LNCAP (cell line): ENCODE results near the gene DHRS7B.

Source experiments
- CTCF ChIP-seq: fragments of 450-650 bp; IDR thresholded peaks from 2 replicates; pipeline ENCODE4 v1.5.1; 2017; ENCODE audit warnings: mild to moderate bottlenecking

DHRS7B gene

GRCh38 chr17:21126645-21127508 is at the start of gene DHRS7B:
Gene DHRS7B, plus strand, starts transcription at chr17:21126964. Its CDS starts 8 bp downstream, at chr17:21126972.
- TF ChIP-seq CTCF, result no peak

- TF ChIP-seq CTCF, result no peak
Measured at GRCh38 chr17:21077281-21077680, 49.5 kb upstream of the DHRS7B start.

GRCh38 chr17:21078016-21078780 is 48.6 kb upstream of the DHRS7B start:
- no peak for TF ChIP-seq CTCF

- TF ChIP-seq CTCF, result no peak
Measured at GRCh38 chr17:21079196-21079595, 47.6 kb upstream of the DHRS7B start.

- TF ChIP-seq CTCF, result no peak
Measured at GRCh38 chr17:21082001-21082436, 44.7 kb upstream of the DHRS7B start.

- no peak for TF ChIP-seq CTCF
Measured at GRCh38 chr17:21085707-21086106, 41.1 kb upstream of the DHRS7B start.

GRCh38 chr17:21089145-21089544 is 37.6 kb upstream of the DHRS7B start:
- TF ChIP-seq CTCF, result no peak
